Spleen (tissue), 11 donors: ENCODE data around the gene CCDC70. TPM values are rescaled to one million over a fixed set of nuclear protein-coding genes. Genes with fewer than 3 reads are reported as not detected.

Source experiments
- DNase-seq: peaks from one replicate; pipeline ENCODE4 v3.0.0-alpha.2; 2020
- H3K27ac ChIP-seq, 8 donors: fragments of 200-600 bp; sonication (generic) in 7 of 8; 1 replicate in 4 of 8; 2 replicates in 4 of 8; pipeline versions ENCODE4 v1.5.0 to v1.8.0; 2016 to 2021; ENCODE audit warnings: inconsistent platforms in 4 of 8, mild to moderate bottlenecking in 4 of 8, moderate library complexity in 1 of 8
- H3K27me3 ChIP-seq, 7 donors: fragments of 200-600 bp; sonication (generic) in 6 of 7; replicated peaks in 1 of 7; 1 replicate in 4 of 7; 2 replicates in 3 of 7; pipeline versions ENCODE4 v1.5.0 to v1.8.0; 2016 to 2021; ENCODE audit warnings: inconsistent platforms in 3 of 7, mild to moderate bottlenecking in 1 of 7
- H3K36me3 ChIP-seq, 6 donors: fragments of 200-600 bp; sonication (generic) in 5 of 6; 1 replicate in 4 of 6; 2 replicates in 2 of 6; pipeline versions ENCODE4 v1.5.0 to v1.8.0; 2016 to 2021; ENCODE audit warnings: inconsistent platforms in 2 of 6
- H3K4me1 ChIP-seq, 6 donors: fragments of 200-600 bp; sonication (generic) in 5 of 6; 1 replicate in 3 of 6; 2 replicates in 3 of 6; pipeline versions ENCODE4 v1.5.0 to v1.8.0; 2016 to 2021; ENCODE audit warnings: inconsistent platforms in 3 of 6
- H3K4me3 ChIP-seq, 8 donors: fragments of 200-600 bp; sonication (generic) in 7 of 8; 1 replicate in 4 of 8; 2 replicates in 4 of 8; pipeline versions ENCODE4 v1.5.0 to v1.8.0; 2016 to 2021; ENCODE audit warnings: inconsistent platforms in 4 of 8, mild to moderate bottlenecking in 4 of 8, moderate library complexity in 2 of 8
- H3K9me3 ChIP-seq, 8 donors: fragments of 200-600 bp; sonication (generic) in 7 of 8; 1 replicate in 4 of 8; 2 replicates in 4 of 8; pipeline versions ENCODE4 v1.5.0 to v1.8.0; 2016 to 2021; ENCODE audit warnings: inconsistent platforms in 4 of 8
- CTCF ChIP-seq, 11 experiments: fragments of 200-600 bp in 7 of 11; fragments of 450-650 bp in 4 of 11; sonication (generic) in 4 of 11; IDR thresholded peaks in 8 of 11; conservative IDR thresholded peaks in 3 of 11; 1 replicate in 7 of 11; 2 replicates in 4 of 11; pipeline versions ENCODE4 v1.4.0 to v1.8.0; 2016 to 2021; ENCODE audit warnings: antibody characterized with exemption in 11 of 11, inconsistent platforms in 4 of 11, mild to moderate bottlenecking in 1 of 11
- POLR2A ChIP-seq, 3 donors: fragments of 450-650 bp; IDR thresholded peaks; one replicate each; pipeline ENCODE4 v1.5.1; 2017; ENCODE audit warnings: antibody characterized with exemption in 3 of 3, mild to moderate bottlenecking in 1 of 3
- POLR2AphosphoS5 ChIP-seq, 3 donors: sonication (generic); formaldehyde crosslinking; IDR thresholded peaks; one replicate each; pipeline ENCODE4 v1.5.1; 2017; ENCODE audit warnings: antibody characterized with exemption in 3 of 3
- WGBS, 5 donors: extraction: QIAGEN DNeasy Blood & Tissue Kit in 3 of 5; methylation state at CpG; one replicate each; pipeline versions ENCODE4 v1.1.5 to v1.1.7; 2013 to 2018; 5-methylcytosine and 5-hydroxymethylcytosine counted together
- intact Hi-C: fragments of 100-400 bp; cut with DNase I; formaldehyde crosslinking; loops from one replicate; pipeline ENCODE4 v1.15.0; 2023; ENCODE audit warnings: low total_unique reads
- polyA plus RNA-seq, 3 donors: library from polyadenylated mRNA; stranded (reverse); fragments of 200-250 nt; gene quantifications; one replicate each; pipeline ENCODE4 v1.2.1, GENCODE V29; 2013
- total RNA-seq, 7 donors: library from RNA; depleted of rRNA in 3 of 7; stranded (reverse); fragments of >200 nt in 3 of 7; fragmentation: NEBNext Ultra II Directional in 4 of 7; extraction: Animal tissue kit (Norgen Biotek cat#: 25700) in 4 of 7; gene quantifications; one replicate each; pipeline versions ENCODE4 v1.1.0 to v1.2.1, GENCODE V29; 2016 to 2021
- donor health status: healthy with polysubstance abuse.
- donor health status: DM: no; HTN: no; CAD: no; lungs with moderate emphysema.
- donor health status: DM: no; HTN: no; CAD: no.
- donor health status: Bipolar disorder and iron deficiency.
- donor health status: healthy.
- donor health status: DM: no; HTN: no; CAD: no.
- donor health status: DM: yes; HTN: yes; CAD: no.

The CCDC70 gene
- total and polyA plus RNA-seq, 10 donors, result not detected

DNA sequence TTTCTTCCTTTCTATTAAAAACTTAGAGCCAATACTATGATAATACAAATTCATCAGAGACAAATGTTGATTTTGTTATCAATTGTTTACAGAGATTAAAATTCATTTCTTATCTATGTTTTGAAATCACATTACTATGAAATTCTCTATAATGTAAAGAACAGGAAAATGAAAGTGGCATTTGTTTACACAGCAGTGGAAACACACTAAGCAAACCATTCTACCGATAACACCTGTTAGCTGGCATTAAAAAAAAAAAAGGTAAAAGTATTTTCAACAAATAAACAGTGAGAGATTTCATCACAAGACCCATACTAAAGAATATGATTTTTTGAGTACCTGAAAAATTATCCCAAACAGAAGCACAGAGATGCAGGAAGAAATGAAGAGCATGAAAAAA, 4.8 kb upstream of the CCDC70 start:
- TF ChIP-seq POLR2A (IDR thresholded peaks at IDR 0.05) (no peak), CTCF (IDR thresholded peaks at IDR 0.05 in 8 of 11, conservative IDR thresholded peaks at IDR 0.05 in 3 of 11) (no peak), POLR2AphosphoS5 (IDR thresholded peaks at IDR 0.05) (no peak)
- Histone ChIP-seq H3K36me3 (no peaks in the 10 kb centered on the region), H3K27me3 (peaks cover 0 to 13% (median 0%) of the 10 kb centered on the region in 7 donors), H3K4me3 (no peak overlapping the region), H3K4me1 (no peaks in the 10 kb centered on the region), H3K9me3 (no peaks in the 10 kb centered on the region), H3K27ac (no peak overlapping the region)
- 56 to 76% (median 66%) methylated on average over 1 of the region's 1 CpG for WGBS, 5 donors
- no peak for DNase-seq
- intact Hi-C loops, result no loop called here

- Histone ChIP-seq H3K27ac (no peak overlapping the region), H3K36me3 (no peaks in the 10 kb centered on the region), H3K4me1 (no peaks in the 10 kb centered on the region), H3K27me3 (no peaks in the 10 kb centered on the region), H3K9me3 (no peaks in the 10 kb centered on the region), H3K4me3 (no peak overlapping the region)
- no peak for DNase-seq
- intact Hi-C loops, result no loop called here
- TF ChIP-seq POLR2AphosphoS5 (IDR thresholded peaks at IDR 0.05) (no peak), POLR2A (IDR thresholded peaks at IDR 0.05) (no peak)
- 69 to 83% (median 74%) methylated on average over 11 of the region's 11 CpGs for WGBS, 5 donors
Measured at GRCh38 chr13:51858433-51859247, 3.1 kb upstream of the CCDC70 start.

GRCh38 chr13:51862957-51863356, 1.2 kb downstream of the CCDC70 start:
- no peaks in the 10 kb centered on the region for H3K27me3 ChIP-seq
- no peaks in the 10 kb centered on the region for H3K4me1 ChIP-seq
- H3K27ac ChIP-seq, result no peak overlapping the region
- H3K4me3 ChIP-seq, result no peak overlapping the region
- no peaks in the 10 kb centered on the region for H3K36me3 ChIP-seq
- no peak for DNase-seq
- no peaks in the 10 kb centered on the region for H3K9me3 ChIP-seq
- WGBS, 5 donors, result 31 to 51% (median 39%) methylated on average over 7 of the region's 7 CpGs
- no peak for TF ChIP-seq CTCF (IDR thresholded peaks at IDR 0.05 in 8 of 11, conservative IDR thresholded peaks at IDR 0.05 in 3 of 11)
- TF ChIP-seq POLR2A (IDR thresholded peaks at IDR 0.05), result no peak
- no peak for TF ChIP-seq POLR2AphosphoS5 (IDR thresholded peaks at IDR 0.05)
- intact Hi-C loops, result no loop called here

- H3K27ac ChIP-seq, result no peak overlapping the region
- 62 to 78% (median 75%) methylated on average over 7 of the region's 7 CpGs for WGBS, 5 donors
- no peak for DNase-seq
- no peaks in the 10 kb centered on the region for H3K9me3 ChIP-seq
- no peaks in the 10 kb centered on the region for H3K27me3 ChIP-seq
- no peak for TF ChIP-seq CTCF (IDR thresholded peaks at IDR 0.05 in 8 of 11, conservative IDR thresholded peaks at IDR 0.05 in 3 of 11)
- TF ChIP-seq POLR2A (IDR thresholded peaks at IDR 0.05), result no peak
- no peak for TF ChIP-seq POLR2AphosphoS5 (IDR thresholded peaks at IDR 0.05)
- H3K36me3 ChIP-seq, result no peaks in the 10 kb centered on the region
- no peaks in the 10 kb centered on the region for H3K4me1 ChIP-seq
- intact Hi-C loops, result no loop called here
- H3K4me3 ChIP-seq, result no peak overlapping the region
Measured at GRCh38 chr13:51865838-51866237, 4.1 kb downstream of the CCDC70 start.
